ENCODE measurements around the gene ANKRD28. TPM values are rescaled to one million over a fixed set of nuclear protein-coding genes. Genes with fewer than 3 reads are reported as not detected.

ANKRD28 gene
- total and polyA plus RNA-seq, 2 of the 8 experiments (the other 6 are each of a cell fraction or from before 2014, with no cell fraction given), result 39.1 to 61.7 TPM

DNA sequence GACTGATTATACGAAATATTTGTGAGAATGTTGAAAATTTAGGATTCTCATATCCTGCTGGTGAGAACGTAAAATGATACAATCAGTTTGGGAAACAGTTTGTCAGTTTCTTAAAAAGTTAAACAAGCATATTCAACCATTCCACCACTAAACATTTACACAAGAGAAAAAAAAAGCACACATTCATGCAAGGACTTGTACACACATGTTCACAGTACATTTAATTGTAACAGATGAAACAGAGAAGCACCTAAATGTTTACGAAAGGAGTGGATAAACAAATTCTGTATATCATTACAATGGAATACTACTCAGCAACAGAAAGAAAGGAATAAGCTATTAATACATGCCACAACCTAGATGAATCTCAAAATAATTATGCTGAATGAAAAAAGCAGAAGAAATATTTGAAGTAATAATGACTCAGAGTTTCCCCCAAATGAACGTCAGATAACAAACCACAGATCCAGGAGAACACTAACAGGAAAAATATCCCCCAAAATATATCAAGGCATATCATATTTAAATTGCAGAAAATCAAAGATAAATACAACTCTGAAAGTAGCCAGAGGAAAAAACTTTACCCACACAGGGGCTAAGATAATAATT is 14.3 kb downstream of the ANKRD28 start (continued):
- TF ChIP-seq CHD7 (IDR thresholded peaks at IDR 0.05; ENCODE audit: insufficient replicate concordance, low read length), result no peak
- TF ChIP-seq SP2 (IDR thresholded peaks at IDR 0.05; ENCODE audit: low read length), result no peak
- no peak for TF ChIP-seq EZH2 (IDR thresholded peaks at IDR 0.05; ENCODE audit: low read depth, low read length, severe bottlenecking)
- TF ChIP-seq KDM5A (IDR thresholded peaks at IDR 0.05; ENCODE audit: low read length), result no peak
- TF ChIP-seq BCL11A (IDR thresholded peaks at IDR 0.05; ENCODE audit: low read depth in 2 of 2, low read length in 2 of 2), result no peak
- no peak for TF ChIP-seq SRF (IDR thresholded peaks at IDR 0.05; ENCODE audit: low read depth, low read length)
- TF ChIP-seq, protein P1, sequence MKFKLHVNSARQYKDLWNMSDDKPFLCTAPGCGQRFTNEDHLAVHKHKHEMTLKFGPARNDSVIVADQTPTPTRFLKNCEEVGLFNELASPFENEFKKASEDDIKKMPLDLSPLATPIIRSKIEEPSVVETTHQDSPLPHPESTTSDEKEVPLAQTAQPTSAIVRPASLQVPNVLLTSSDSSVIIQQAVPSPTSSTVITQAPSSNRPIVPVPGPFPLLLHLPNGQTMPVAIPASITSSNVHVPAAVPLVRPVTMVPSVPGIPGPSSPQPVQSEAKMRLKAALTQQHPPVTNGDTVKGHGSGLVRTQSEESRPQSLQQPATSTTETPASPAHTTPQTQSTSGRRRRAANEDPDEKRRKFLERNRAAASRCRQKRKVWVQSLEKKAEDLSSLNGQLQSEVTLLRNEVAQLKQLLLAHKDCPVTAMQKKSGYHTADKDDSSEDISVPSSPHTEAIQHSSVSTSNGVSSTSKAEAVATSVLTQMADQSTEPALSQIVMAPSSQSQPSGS (IDR thresholded peaks at IDR 0.05; ENCODE audit: low read length), result no peak
- no peak for TF ChIP-seq RXRA (IDR thresholded peaks at IDR 0.05; ENCODE audit: insufficient read depth, low read depth, low read length)
- no peak for TF ChIP-seq SIN3A (conservative IDR thresholded peaks at IDR 0.05 in 1 of 2, IDR thresholded peaks at IDR 0.05 in 1 of 2; ENCODE audit: low read depth in 1 of 2, low read length in 2 of 2)
